Uterus (tissue), 2 donors: Measurements from ENCODE around the gene PDZD8.

Experiments used
- CTCF ChIP-seq, 4 experiments: fragments of 200-600 bp in 2 of 4; fragments of 450-650 bp in 2 of 4; sonication (generic) in 2 of 4; IDR thresholded peaks; one replicate each; pipeline ENCODE4 v1.5.1; 2016 to 2019; ENCODE audit warnings: antibody characterized with exemption in 4 of 4, mild to moderate bottlenecking in 2 of 4, moderate library complexity in 1 of 4
- POLR2A ChIP-seq, 2 donors: fragments of 450-650 bp; IDR thresholded peaks; one replicate each; pipeline ENCODE4 v1.6.1; 2016; ENCODE audit warnings: antibody characterized with exemption in 2 of 2, mild to moderate bottlenecking in 1 of 2, moderate library complexity in 1 of 2

- TF ChIP-seq CTCF (IDR thresholded peaks at IDR 0.05) = no peak
- TF ChIP-seq POLR2A (IDR thresholded peaks at IDR 0.05) = no peak
These were observed 22.8 kb upstream of the PDZD8 start for GRCh38 chr10:117398029-117398428.
